Measurements from ENCODE around the gene PLEKHA1.

DNA sequence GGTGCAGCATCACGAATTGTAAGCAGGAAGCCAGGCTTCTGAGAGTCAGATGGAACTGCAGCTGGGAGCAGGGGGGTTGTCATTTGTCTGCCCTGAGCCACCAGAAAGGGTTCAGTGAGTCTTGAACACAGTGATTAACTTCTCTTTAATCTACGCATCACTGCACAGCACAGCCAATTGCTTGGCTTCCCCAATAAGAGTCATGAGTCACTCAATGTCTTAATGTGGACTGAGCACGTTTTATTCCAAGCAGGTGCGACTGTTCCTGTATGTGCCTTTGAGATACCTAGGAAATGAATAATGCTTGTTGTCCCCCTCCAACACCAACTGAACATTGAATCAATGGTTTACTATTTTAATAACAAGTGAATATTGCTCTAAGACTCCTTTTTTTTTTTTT lies 26.0 kb upstream of the PLEKHA1 start:
- no peak for TF ChIP-seq POLR2A (IDR thresholded peaks at IDR 0.05)
- TF ChIP-seq CTCF (IDR thresholded peaks at IDR 0.05) = no peak

Data from adrenal gland (tissue), 5 donors.